WERI-Rb-1 (cell line): ENCODE measurements around the gene MFRP.

Experiments used
- DNase-seq: peaks from one replicate; pipeline ENCODE4 v3.0.0-alpha.2; 2020
- H3K27ac ChIP-seq: fragments of 250-450 bp; sonication (Bioruptor Pico); 2 replicates; pipeline ENCODE4 v1.5.1; 2020; ENCODE audit warnings: mild to moderate bottlenecking, moderate library complexity
- H3K27me3 ChIP-seq: fragments of 250-450 bp; sonication (Bioruptor Pico); 2 replicates; pipeline ENCODE4 v1.5.1; 2021; ENCODE audit warnings: mild to moderate bottlenecking, low read depth, moderate library complexity; ENCODE audit not compliant: insufficient read depth, severe bottlenecking
- H3K36me3 ChIP-seq: fragments of 250-450 bp; sonication (Bioruptor Pico); 2 replicates; pipeline ENCODE4 v1.5.1; 2020; ENCODE audit warnings: mild to moderate bottlenecking, moderate library complexity
- H3K4me3 ChIP-seq: 2 replicates; pipeline ENCODE4 v1.5.1; 2011; ENCODE audit warnings: low read depth, mild to moderate bottlenecking, control low read depth, low read length
- H3K9me3 ChIP-seq: fragments of 250-450 bp; sonication (Bioruptor Pico); 2 replicates; pipeline ENCODE4 v1.5.1; 2021; ENCODE audit warnings: mild to moderate bottlenecking, moderate library complexity; ENCODE audit not compliant: severe bottlenecking
- CTCF ChIP-seq: IDR thresholded peaks from 2 replicates; pipeline ENCODE4 v1.5.1; 2011; ENCODE audit warnings: low read depth, mild to moderate bottlenecking, control low read depth, inconsistent platforms, low read length

Gene MFRP

GRCh38 chr11:119340335-119341221, 5.9 kb downstream of the MFRP start, which contains the start of gene C1QTNF5:
TSS of gene C1QTNF5 (minus strand) at chr11:119340883. CDS start at chr11:119340397, 486 bp downstream.
- Histone ChIP-seq H3K9me3 (no peaks in the 10 kb centered on the region), H3K4me3 (peak within 1 kb of the TSS; percentile 44), H3K27me3 (peaks cover 25% of the 10 kb centered on the region), H3K36me3 (no peaks in the 10 kb centered on the region), H3K27ac (no peak within 1 kb of the TSS)
- no peak for DNase-seq
- TF ChIP-seq CTCF = no peak

- Histone ChIP-seq H3K9me3 (no peaks in the 10 kb centered on the region), H3K27ac (no peak overlapping the region), H3K4me3 (peak overlapping the region; percentile 44), H3K27me3 (peaks cover 25% of the 10 kb centered on the region), H3K36me3 (no peaks in the 10 kb centered on the region)
- DNase-seq = peak; percentile 76
- TF ChIP-seq CTCF = peak; percentile 89
These were observed 6.7 kb downstream of the MFRP start for GRCh38 chr11:119339589-119340334.

GRCh38 chr11:119338965-119339588, 7.4 kb downstream of the MFRP start:
- DNase-seq = no peak
- Histone ChIP-seq H3K27me3 (peaks cover 25% of the 10 kb centered on the region), H3K27ac (no peak overlapping the region), H3K9me3 (no peaks in the 10 kb centered on the region), H3K4me3 (peak overlapping the region; percentile 13), H3K36me3 (no peaks in the 10 kb centered on the region)
- no peak for TF ChIP-seq CTCF

GRCh38 chr11:119338318-119338890, 8.1 kb downstream of the MFRP start:
- DNase-seq = peak; percentile 82
- Histone ChIP-seq H3K9me3 (no peaks in the 10 kb centered on the region), H3K27me3 (peaks cover 25% of the 10 kb centered on the region), H3K27ac (no peak overlapping the region), H3K4me3 (peak overlapping the region; percentile 13), H3K36me3 (no peaks in the 10 kb centered on the region)
- peak; percentile 67 for TF ChIP-seq CTCF

- H3K27ac ChIP-seq = no peak overlapping the region
- no peaks in the 10 kb centered on the region for H3K9me3 ChIP-seq
- DNase-seq = no peak
- TF ChIP-seq CTCF = no peak
- H3K27me3 ChIP-seq = peaks cover 25% of the 10 kb centered on the region
- H3K36me3 ChIP-seq = no peaks in the 10 kb centered on the region
- H3K4me3 ChIP-seq = no peak overlapping the region
These were observed 8.8 kb downstream of the MFRP start for GRCh38 chr11:119337581-119338317.
